Neuron (in vitro differentiated cells): ENCODE results near the gene LBX2.
A peak's percentile ranks its signal among the peaks of the same experiment; 100 is the strongest.

Source experiments
- H2AFZ ChIP-seq: one replicate; pipeline ENCODE4 v1.6.1; 2013; ENCODE audit warnings: low read depth, mild to moderate bottlenecking, inconsistent platforms, low read length, moderate library complexity
- H3K27me3 ChIP-seq: one replicate; pipeline ENCODE4 v1.6.1; 2013; ENCODE audit warnings: low read length; ENCODE audit not compliant: insufficient read depth
- H3K36me3 ChIP-seq: one replicate; pipeline ENCODE4 v1.6.1; 2013; ENCODE audit warnings: low read length; ENCODE audit not compliant: insufficient read depth
- H3K4me1 ChIP-seq: one replicate; pipeline ENCODE4 v1.6.1; 2013; ENCODE audit warnings: low read length; ENCODE audit not compliant: insufficient read depth
- H3K4me3 ChIP-seq: 2 replicates; pipeline ENCODE4 v1.5.1; 2013; ENCODE audit warnings: mild to moderate bottlenecking, low read length, moderate library complexity
- H3K9me3 ChIP-seq: one replicate; pipeline ENCODE4 v1.6.1; 2013; ENCODE audit warnings: low read length

The LBX2 gene, protein sequence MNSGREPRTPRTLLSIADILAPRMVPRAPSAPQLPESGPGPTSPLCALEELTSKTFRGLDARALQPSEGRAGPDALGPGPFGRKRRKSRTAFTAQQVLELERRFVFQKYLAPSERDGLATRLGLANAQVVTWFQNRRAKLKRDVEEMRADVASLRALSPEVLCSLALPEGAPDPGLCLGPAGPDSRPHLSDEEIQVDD

DNA sequence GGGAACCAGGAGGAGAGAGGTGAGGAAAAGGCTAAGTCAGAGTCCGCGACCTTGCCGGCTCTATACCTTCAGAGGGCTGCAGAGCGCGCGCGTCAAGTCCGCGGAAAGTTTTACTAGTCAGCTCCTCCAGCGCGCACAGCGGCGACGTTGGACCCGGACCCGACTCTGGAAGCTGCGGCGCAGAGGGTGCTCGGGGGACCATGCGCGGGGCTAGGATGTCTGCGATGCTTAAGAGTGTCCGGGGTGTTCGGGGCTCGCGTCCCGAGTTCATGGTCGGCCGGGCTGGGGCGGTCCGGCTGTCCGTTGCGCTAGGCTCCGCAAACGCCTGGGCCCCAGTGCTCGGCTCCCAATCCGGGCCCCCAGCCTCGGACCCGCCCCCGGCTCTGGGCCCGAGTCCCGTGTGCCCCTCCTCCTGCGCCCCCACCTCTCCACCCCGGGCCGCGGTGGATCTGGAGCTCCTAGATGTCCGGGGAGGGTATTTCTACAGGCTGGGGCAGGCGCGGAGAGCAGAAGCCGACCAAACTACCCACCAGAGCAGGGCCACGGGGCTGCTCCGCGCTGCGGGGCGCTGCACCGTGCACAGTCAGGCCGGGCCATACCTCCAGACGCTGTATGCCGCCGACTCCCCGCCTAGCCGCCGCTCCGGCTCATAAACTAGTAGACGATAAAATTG, at the start of gene LBX2:
LBX2 (minus strand) TSS at position 337 of the 673 bp plus-strand sequence; CDS start at position 271, 66 bp downstream.
- Histone ChIP-seq H3K9me3 (peaks cover 2% of the 10 kb centered on the region), H3K27me3 (peaks cover 83% of the 10 kb centered on the region), H2AFZ (peak within 1 kb of the TSS; percentile 64), H3K4me3 (peak within 1 kb of the TSS; percentile 36), H3K36me3 (peaks cover 2% of the 10 kb centered on the region), H3K4me1 (peaks cover 24% of the 10 kb centered on the region)

DNA sequence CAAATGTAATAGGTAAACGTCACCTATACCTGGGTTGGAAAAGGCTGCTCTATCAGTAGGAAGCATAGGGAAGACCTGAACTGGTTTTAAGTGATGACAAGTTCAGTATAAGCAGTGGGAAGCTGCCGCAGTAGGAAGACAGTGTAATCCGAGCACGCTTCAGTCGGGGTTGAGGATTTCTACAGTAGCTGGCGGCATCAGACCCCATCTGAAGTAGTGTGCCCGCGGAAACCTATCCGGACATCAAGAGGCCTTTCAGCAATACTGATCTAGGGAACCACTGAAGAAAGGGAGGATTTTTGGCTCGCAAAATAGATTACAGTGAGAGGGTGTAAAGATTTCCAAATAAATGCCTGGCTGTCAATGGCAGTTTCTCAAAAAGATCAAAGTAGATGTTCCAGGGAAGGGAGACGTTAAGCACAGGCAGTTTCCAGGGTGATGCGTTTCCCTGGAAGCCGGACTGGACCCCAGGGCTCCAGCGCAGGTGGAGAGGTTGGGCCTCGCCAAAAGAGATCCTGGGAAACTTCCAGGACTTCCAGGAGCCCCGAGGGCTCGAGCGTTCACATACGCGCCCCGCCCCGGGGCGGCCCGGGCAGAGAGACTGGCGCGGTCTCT, 49.0 kb upstream of the LBX2 start:
- Histone ChIP-seq H3K4me3 (no peak overlapping the region), H2AFZ (no peak overlapping the region), H3K4me1 (peaks cover 8% of the 10 kb centered on the region), H3K36me3 (peaks cover 25% of the 10 kb centered on the region), H3K27me3 (no peaks in the 10 kb centered on the region), H3K9me3 (peaks cover 3% of the 10 kb centered on the region)

DNA sequence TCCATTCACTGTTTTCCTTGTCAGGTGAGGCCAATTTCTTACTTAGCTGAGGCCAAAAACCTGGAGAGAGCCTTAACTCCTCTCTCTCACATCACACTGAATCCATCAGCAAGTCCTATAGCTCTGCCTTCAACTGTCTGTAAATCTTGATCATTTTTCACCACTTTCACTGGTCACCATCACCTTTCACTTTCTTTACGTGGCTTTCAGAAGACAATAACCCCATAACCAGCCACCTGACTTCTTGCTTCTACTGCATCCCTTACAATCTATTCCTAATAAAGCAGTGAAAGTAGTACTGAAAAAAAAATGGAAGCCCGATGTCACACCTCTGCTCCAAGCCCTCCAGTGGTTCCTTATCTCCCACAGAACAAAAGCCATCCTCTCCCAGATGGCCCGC, 46.6 kb upstream of the LBX2 start:
- H2AFZ ChIP-seq: no peak overlapping the region
- H3K36me3 ChIP-seq: peaks cover 21% of the 10 kb centered on the region
- no peaks in the 10 kb centered on the region for H3K27me3 ChIP-seq
- H3K9me3 ChIP-seq: peaks cover 3% of the 10 kb centered on the region
- no peaks in the 10 kb centered on the region for H3K4me1 ChIP-seq
- H3K4me3 ChIP-seq: no peak overlapping the region

DNA sequence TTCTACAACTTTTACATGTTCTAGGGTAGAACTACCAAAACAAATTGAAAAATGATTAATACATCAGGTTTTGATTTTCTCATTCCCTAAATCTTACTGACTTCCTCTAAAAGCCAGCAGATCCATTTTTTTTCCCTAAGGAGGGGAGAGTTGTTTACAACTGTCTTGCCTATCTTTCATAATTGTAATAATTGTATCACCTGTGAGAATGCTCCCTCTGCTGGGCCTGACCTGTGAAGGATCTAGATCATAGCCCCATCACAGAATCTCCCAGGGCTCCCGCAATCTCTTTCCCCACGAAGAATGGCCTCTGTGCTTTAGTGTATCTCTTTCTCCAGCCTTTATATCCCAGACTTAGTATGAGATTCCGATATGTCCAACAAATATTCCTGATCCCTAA, 45.2 kb upstream of the LBX2 start:
- no peaks in the 10 kb centered on the region for H3K9me3 ChIP-seq
- no peak overlapping the region for H2AFZ ChIP-seq
- no peaks in the 10 kb centered on the region for H3K4me1 ChIP-seq
- peaks cover 11% of the 10 kb centered on the region for H3K36me3 ChIP-seq
- H3K4me3 ChIP-seq: no peak overlapping the region
- H3K27me3 ChIP-seq: no peaks in the 10 kb centered on the region

DNA sequence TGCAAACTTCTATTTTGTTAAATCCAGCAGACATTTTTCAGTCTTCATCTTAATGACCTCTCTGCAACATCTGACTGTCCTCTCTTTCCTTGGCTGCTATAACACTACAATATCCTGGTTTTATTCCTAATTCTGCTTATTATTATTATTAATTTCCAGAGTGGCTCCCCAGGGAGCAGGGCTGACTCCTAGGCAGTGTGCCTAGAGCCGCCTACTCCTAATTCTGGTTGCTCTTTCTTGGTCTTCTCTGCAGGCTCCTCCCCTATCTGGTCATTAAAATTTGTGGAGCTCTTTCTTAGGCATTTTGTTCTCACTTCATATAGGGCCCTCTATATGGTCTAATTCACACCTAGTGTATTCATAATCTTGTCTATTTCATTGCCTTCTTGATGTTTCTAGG, 43.6 kb upstream of the LBX2 start:
- no peak overlapping the region for H3K4me3 ChIP-seq
- no peaks in the 10 kb centered on the region for H3K36me3 ChIP-seq
- no peaks in the 10 kb centered on the region for H3K4me1 ChIP-seq
- H2AFZ ChIP-seq: no peak overlapping the region
- H3K27me3 ChIP-seq: no peaks in the 10 kb centered on the region
- H3K9me3 ChIP-seq: no peaks in the 10 kb centered on the region

DNA sequence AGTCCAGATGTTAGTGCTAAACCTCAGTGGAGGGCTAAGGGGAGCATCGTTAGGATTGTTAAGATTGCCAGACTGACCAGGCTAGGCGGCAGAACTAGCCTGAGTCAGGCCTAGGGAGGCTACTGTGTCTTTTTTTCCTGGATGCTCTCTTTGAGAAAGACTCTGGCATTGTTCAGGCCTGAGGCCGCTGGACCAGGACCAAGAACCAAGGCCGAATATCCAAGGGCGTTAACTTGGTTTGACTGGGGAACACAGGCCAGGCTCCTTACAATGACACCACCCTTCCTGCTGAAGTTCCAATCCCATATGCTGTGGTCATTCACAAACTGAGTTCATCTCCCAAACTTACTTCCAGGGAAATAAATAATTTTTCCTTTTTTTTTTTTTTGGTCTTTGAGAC, 40.9 kb upstream of the LBX2 start:
- Histone ChIP-seq H3K4me1 (no peaks in the 10 kb centered on the region), H3K36me3 (no peaks in the 10 kb centered on the region), H3K4me3 (no peak overlapping the region), H3K27me3 (no peaks in the 10 kb centered on the region), H3K9me3 (no peaks in the 10 kb centered on the region), H2AFZ (no peak overlapping the region)

DNA sequence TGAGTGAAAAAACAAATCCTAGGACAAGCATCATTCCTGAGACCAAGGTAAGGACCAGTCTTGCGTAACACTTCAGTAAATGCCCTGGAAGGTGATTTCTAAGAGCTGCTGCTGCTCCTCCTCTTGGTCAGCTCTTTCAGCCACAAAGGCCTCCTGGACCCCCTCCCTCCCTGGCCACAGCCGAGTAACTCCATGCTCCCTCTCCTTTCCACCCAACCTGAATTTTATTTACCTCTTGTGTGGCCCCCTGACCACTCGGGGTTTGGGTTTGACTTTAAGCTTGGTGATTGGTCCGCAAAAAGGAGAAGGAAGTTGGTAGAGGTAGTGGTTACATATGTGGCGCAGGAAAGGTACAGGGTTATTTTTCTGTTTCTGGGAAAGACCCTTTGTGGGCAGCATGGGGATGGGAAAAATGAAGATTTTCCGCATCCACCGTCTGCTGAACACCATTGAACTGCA, 39.5 kb upstream of the LBX2 start:
- Histone ChIP-seq H3K4me3 (no peak overlapping the region), H3K9me3 (no peaks in the 10 kb centered on the region), H3K27me3 (no peaks in the 10 kb centered on the region), H3K4me1 (no peaks in the 10 kb centered on the region), H3K36me3 (peaks cover 4% of the 10 kb centered on the region), H2AFZ (no peak overlapping the region)

DNA sequence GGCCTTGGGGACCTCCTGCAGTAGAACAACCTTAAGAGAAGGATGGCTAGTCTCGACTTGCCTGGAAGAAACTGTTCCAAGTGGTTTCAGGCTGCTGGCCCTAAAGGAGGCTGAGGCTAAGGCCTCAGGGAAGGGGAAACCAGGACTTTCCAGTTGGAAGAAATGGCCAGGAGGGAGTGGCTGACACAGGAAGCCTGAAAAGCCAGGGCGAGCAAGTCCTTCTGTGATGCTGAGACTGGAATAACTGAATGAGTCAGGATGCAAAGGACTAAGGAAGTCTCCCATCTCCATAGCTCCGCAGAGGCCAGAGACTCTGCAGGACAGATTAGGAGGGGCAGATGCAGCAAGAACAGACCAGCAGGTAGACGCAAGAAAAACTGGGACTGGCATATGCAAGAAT, 37.7 kb upstream of the LBX2 start:
- Histone ChIP-seq H3K9me3 (no peaks in the 10 kb centered on the region), H3K36me3 (peaks cover 15% of the 10 kb centered on the region), H3K4me3 (no peak overlapping the region), H2AFZ (no peak overlapping the region), H3K27me3 (no peaks in the 10 kb centered on the region), H3K4me1 (peaks cover 2% of the 10 kb centered on the region)

DNA sequence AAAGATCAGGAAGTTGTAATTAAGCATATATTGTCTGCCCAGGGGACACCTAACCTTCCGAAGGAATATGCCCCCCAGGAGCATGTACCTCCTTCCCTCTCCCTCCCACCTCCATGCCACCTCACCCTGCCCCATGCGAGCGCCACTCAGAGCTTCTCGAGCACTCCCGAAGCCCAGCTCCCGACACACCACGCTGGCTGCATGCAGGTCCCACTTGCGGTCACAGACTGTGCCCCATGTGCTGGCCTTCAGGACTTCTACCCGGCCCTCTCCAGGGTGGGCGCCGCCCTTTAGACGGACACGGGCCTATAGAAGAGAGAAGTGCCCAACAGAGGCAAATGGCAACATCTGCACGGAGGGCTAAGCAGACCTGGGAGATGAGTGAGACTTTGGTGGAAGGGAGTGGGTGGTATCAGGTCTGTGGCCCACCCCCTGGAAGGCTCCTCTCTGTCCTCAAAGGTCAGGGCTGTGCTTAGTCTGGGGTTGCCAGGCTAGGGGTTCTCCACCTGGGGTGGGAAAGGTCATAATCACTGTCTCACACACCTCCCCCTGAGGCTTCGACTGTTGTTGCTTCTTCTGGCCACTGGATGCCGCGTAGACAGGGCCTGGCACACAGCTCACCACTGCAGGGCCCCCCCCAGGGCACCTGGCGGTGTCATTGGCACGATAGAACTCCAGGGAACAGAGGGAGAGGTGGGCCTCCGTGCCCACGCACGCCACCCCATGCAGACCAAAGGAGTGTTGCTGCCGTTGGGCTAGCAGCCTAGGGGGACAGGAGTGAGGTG, 37.0 kb upstream of the LBX2 start:
- Histone ChIP-seq H3K4me3 (no peak overlapping the region), H2AFZ (no peak overlapping the region), H3K27me3 (no peaks in the 10 kb centered on the region), H3K4me1 (peaks cover 5% of the 10 kb centered on the region), H3K36me3 (peaks cover 22% of the 10 kb centered on the region), H3K9me3 (no peaks in the 10 kb centered on the region)

DNA sequence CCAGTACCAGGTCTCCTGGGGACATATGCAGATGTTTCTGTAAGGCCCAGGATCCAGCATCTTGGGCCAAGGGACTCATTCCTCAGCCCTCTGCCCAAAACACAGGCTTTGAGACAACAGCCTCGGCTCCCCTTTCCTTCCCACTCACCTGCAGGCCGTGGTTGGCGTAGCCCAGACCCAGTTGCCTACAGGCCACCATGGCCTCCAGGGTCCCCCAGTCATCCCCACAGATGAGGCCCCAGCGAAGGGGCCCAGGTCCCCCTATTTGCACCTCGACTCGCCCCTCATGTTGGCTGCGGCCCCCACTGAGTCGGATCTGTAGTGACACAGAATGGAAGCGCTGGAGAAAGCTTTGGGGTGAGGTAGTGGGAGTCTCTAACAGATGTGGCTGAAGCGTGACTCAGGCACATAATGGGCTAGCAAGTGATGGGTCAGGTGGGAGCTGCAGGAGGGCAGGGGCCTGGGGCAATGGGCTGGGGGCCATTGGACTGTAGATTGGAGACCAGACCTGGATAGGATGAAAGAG, 36.1 kb upstream of the LBX2 start:
- H3K4me1 ChIP-seq: peaks cover 14% of the 10 kb centered on the region
- H3K9me3 ChIP-seq: no peaks in the 10 kb centered on the region
- H2AFZ ChIP-seq: no peak overlapping the region
- peaks cover 22% of the 10 kb centered on the region for H3K36me3 ChIP-seq
- H3K27me3 ChIP-seq: no peaks in the 10 kb centered on the region
- H3K4me3 ChIP-seq: no peak overlapping the region

DNA sequence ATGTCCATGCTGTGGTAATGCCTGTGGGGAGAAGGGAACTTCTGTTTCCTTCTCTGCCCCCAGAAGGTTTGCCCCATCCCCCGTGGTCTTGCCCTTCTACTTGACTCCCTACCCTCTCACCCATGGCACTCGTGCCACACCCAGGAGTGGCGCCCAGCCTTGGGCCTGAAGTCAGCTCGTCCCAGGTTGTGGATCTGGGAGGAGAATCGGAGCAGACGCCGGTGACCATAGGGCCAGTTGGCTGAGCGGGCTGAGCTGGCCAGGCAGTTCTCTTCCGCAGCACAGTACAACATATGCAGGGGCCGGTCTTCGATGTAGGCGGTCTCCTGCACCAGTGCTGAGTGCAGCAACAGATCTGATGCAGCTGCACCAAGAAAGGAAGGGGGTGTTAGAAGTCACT, 35.0 kb upstream of the LBX2 start:
- H2AFZ ChIP-seq: no peak overlapping the region
- no peak overlapping the region for H3K4me3 ChIP-seq
- H3K4me1 ChIP-seq: peaks cover 15% of the 10 kb centered on the region
- H3K36me3 ChIP-seq: peaks cover 22% of the 10 kb centered on the region
- H3K9me3 ChIP-seq: no peaks in the 10 kb centered on the region
- H3K27me3 ChIP-seq: no peaks in the 10 kb centered on the region

DNA sequence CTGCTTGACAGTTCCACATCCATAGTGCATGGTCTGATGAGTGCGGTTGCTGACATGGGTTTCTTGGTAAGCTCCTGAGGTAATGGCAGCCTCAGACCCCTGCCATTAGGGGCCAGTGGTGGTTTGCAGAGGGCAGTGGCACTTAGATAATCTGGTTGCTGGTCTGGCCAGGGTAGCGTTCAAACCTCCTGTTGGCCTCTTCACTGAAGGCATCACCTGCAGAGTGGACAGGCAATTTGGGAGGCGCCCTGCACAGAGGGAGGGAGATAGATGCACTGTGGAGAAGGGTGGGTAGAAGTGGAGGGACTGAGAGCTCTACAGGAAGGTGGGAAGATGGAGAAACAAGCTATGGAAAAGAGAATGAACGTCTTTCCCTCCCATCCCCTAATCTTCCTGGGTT, 34.1 kb upstream of the LBX2 start:
- Histone ChIP-seq H2AFZ (no peak overlapping the region), H3K36me3 (peaks cover 22% of the 10 kb centered on the region), H3K9me3 (no peaks in the 10 kb centered on the region), H3K4me1 (peaks cover 23% of the 10 kb centered on the region), H3K27me3 (no peaks in the 10 kb centered on the region), H3K4me3 (no peak overlapping the region)

DNA sequence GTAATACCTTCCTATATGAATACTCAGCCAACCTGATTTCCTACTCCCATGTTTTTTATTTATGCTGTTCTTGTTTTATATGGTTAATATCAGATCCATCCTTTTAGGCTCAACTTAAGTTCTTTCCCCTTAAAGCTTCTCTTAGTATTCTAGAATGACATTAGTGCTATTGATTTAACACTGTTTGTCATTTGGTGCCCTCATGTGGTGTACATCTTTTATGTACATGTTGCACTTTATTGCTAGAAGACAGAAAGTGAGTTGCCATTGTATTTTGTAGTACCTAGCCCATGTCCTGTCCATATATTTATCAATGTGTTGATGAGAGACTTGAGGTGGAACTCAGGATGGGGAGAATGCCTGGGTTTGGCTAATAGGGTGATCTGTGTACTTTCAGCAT, 32.8 kb upstream of the LBX2 start:
- H3K9me3 ChIP-seq: no peaks in the 10 kb centered on the region
- peaks cover 32% of the 10 kb centered on the region for H3K36me3 ChIP-seq
- H3K27me3 ChIP-seq: no peaks in the 10 kb centered on the region
- H3K4me1 ChIP-seq: peaks cover 27% of the 10 kb centered on the region
- no peak overlapping the region for H2AFZ ChIP-seq
- H3K4me3 ChIP-seq: no peak overlapping the region
